Measurements from ENCODE around the gene COL5A1.

DNA sequence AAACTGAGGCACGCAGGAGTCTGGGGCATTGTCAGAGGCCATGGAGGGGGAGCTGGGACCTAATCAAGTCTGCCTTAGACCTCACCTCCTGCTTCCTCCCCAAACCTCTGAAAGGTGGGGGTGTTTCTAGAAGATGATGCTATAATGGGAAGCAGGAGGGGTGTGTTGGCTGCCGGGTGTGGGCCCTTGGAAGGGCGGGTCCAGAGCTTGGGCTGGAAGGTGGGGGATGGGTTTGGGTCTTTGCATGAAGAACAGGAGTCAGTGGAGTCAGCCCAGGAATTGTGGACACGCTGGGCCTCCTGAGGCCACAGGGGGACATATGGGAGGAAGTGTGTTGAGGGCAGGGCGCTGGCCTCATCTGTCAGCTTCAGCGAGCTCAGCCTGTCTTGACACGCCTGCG is 138.0 kb downstream of the COL5A1 start:
- TF ChIP-seq, protein P1, sequence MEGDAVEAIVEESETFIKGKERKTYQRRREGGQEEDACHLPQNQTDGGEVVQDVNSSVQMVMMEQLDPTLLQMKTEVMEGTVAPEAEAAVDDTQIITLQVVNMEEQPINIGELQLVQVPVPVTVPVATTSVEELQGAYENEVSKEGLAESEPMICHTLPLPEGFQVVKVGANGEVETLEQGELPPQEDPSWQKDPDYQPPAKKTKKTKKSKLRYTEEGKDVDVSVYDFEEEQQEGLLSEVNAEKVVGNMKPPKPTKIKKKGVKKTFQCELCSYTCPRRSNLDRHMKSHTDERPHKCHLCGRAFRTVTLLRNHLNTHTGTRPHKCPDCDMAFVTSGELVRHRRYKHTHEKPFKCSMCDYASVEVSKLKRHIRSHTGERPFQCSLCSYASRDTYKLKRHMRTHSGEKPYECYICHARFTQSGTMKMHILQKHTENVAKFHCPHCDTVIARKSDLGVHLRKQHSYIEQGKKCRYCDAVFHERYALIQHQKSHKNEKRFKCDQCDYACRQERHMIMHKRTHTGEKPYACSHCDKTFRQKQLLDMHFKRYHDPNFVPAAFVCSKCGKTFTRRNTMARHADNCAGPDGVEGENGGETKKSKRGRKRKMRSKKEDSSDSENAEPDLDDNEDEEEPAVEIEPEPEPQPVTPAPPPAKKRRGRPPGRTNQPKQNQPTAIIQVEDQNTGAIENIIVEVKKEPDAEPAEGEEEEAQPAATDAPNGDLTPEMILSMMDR (conservative IDR thresholded peaks at IDR 0.05), result no peak
- TF ChIP-seq ZFX (IDR thresholded peaks at IDR 0.05), result no peak

Data from C4-2B (cell line).